IMR-90 (cell line): ENCODE data around the gene ASB4. TPM values are rescaled to one million over a fixed set of nuclear protein-coding genes. Genes with fewer than 3 reads are reported as not detected.

ENCODE experiments used
- ATAC-seq: fragments of 200-7000 bp; cut with Tn5 transposase; 2 replicates; pipeline ENCODE4 v1.9.1; 2020; ENCODE audit warnings: low read depth, mild to moderate bottlenecking, moderate library complexity
- BruUV-seq: library from RNA; stranded (reverse); fragments of 400-500 nt; replicated peaks from 2 replicates; lab custom pipeline; 2021; lab: Mats Ljungman, UMichigan
- CTCF ChIA-PET: fragments of 300-600 bp; formaldehyde crosslinking; extraction: SDS; loops from one replicate; lab custom pipeline; 2021; ENCODE audit warnings: antibody characterized with exemption; lab: Yijun Ruan, JAX
- POLR2A ChIA-PET: fragments of 300-600 bp; sonication (Branson Sonifier 250); formaldehyde crosslinking; loops from one replicate; lab custom pipeline; 2022; ENCODE audit warnings: antibody characterized with exemption; ENCODE audit not compliant: unreplicated experiment; lab: Charles Lee
- DNase-seq: peaks from one replicate; pipeline ENCODE4 v3.0.0; 2013
- H2AFZ ChIP-seq: replicated peaks from 2 replicates; pipeline ENCODE3; 2013; ENCODE audit warnings: low read length, mild to moderate bottlenecking; ENCODE audit not compliant: poor library complexity
- H2AK5ac ChIP-seq: 2 replicates; pipeline ENCODE4 v1.6.1; 2013; ENCODE audit warnings: low read depth, low read length, inconsistent platforms
- H2AK9ac ChIP-seq: replicated peaks from 2 replicates; pipeline ENCODE3; 2013; ENCODE audit warnings: mild to moderate bottlenecking, low read depth, low read length, moderate library complexity; ENCODE audit not compliant: poor library complexity
- H2BK120ac ChIP-seq: 2 replicates; pipeline ENCODE4 v1.6.1; 2013; ENCODE audit warnings: low read depth, low read length, inconsistent platforms
- H2BK15ac ChIP-seq: 3 replicates; pipeline ENCODE4 v1.6.1; 2013; ENCODE audit warnings: low read depth, low read length, inconsistent platforms
- H2BK20ac ChIP-seq: 2 replicates; pipeline ENCODE4 v1.6.1; 2013; ENCODE audit warnings: low read depth, mild to moderate bottlenecking, inconsistent platforms, low read length, moderate library complexity
- H2BK5ac ChIP-seq: 2 replicates; pipeline ENCODE4 v1.6.1; 2013; ENCODE audit warnings: mild to moderate bottlenecking, low read depth, low read length, inconsistent platforms; ENCODE audit not compliant: poor library complexity, severe bottlenecking
- H3K14ac ChIP-seq: replicated peaks from 2 replicates; pipeline ENCODE4 v1.6.1; 2013; ENCODE audit warnings: low read depth, low read length, inconsistent platforms
- H3K18ac ChIP-seq: 2 replicates; pipeline ENCODE4 v1.6.1; 2013; ENCODE audit warnings: low read depth, low read length, control low read depth
- H3K23ac ChIP-seq: 2 replicates; pipeline ENCODE4 v1.6.1; 2013; ENCODE audit warnings: low read depth, low read length, inconsistent platforms
- H3K27ac ChIP-seq: 2 replicates; pipeline ENCODE4 v1.5.1; 2013; ENCODE audit warnings: mild to moderate bottlenecking, control low read depth, low read length; ENCODE audit not compliant: insufficient read depth
- H3K27me3 ChIP-seq: 2 replicates; pipeline ENCODE4 v1.6.1; 2013; ENCODE audit warnings: low read length; ENCODE audit not compliant: control insufficient read depth, insufficient read depth
- H3K36me3 ChIP-seq: 2 replicates; pipeline ENCODE4 v1.6.1; 2013; ENCODE audit warnings: low read length, mixed read lengths; ENCODE audit not compliant: control insufficient read depth, insufficient read depth
- H3K4ac ChIP-seq: 2 replicates; pipeline ENCODE4 v1.6.1; 2013; ENCODE audit warnings: low read depth, low read length, inconsistent platforms
- H3K4me1 ChIP-seq: 2 replicates; pipeline ENCODE4 v1.6.1; 2013; ENCODE audit warnings: low read length, mixed read lengths; ENCODE audit not compliant: control insufficient read depth, insufficient read depth
- H3K4me2 ChIP-seq: 2 replicates; pipeline ENCODE4 v1.6.1; 2013; ENCODE audit warnings: low read depth, mild to moderate bottlenecking, control low read depth, low read length, moderate library complexity
- H3K4me3 ChIP-seq: 2 replicates; pipeline ENCODE4 v1.5.1; 2013; ENCODE audit warnings: low read depth, mild to moderate bottlenecking, control low read depth, low read length, moderate library complexity; ENCODE audit not compliant: insufficient read depth
- H3K56ac ChIP-seq: 2 replicates; pipeline ENCODE4 v1.6.1; 2013; ENCODE audit warnings: low read length, inconsistent platforms; ENCODE audit not compliant: insufficient read depth; ENCODE audit errors: extremely low read depth
- H3K79me1 ChIP-seq, 2 experiments: 2 replicates each; pipeline ENCODE4 v1.6.1; 2013; ENCODE audit warnings: low read length in 2 of 2, inconsistent platforms in 1 of 2, low read depth in 1 of 2
- H3K9ac ChIP-seq: 2 replicates; pipeline ENCODE4 v1.6.1; 2013; ENCODE audit warnings: low read depth, low read length, control low read depth
- H3K9me1 ChIP-seq: 2 replicates; pipeline ENCODE4 v1.6.1; 2013; ENCODE audit warnings: low read length, inconsistent platforms; ENCODE audit not compliant: insufficient read depth
- H3K9me3 ChIP-seq: 2 replicates; pipeline ENCODE4 v1.6.1; 2013; ENCODE audit warnings: low read length; ENCODE audit not compliant: control insufficient read depth, insufficient read depth
- H4K20me1 ChIP-seq: 2 replicates; pipeline ENCODE4 v1.6.1; 2013; ENCODE audit warnings: low read length, inconsistent platforms; ENCODE audit not compliant: insufficient read depth
- H4K5ac ChIP-seq: 2 replicates; pipeline ENCODE4 v1.6.1; 2013; ENCODE audit warnings: mild to moderate bottlenecking, low read depth, low read length, control low read depth
- H4K8ac ChIP-seq, 2 experiments: 2 replicates each; pipeline ENCODE4 v1.6.1; 2013; ENCODE audit warnings: low read depth in 2 of 2, low read length in 2 of 2, control low read depth in 1 of 2, inconsistent platforms in 1 of 2
- H4K91ac ChIP-seq: 2 replicates; pipeline ENCODE4 v1.6.1; 2013; ENCODE audit warnings: low read depth, low read length, inconsistent platforms; ENCODE audit not compliant: insufficient read depth
- BHLHE40 ChIP-seq: fragments of 150-350 bp; IDR thresholded peaks from 2 replicates; pipeline ENCODE4 v1.6.1; 2016; ENCODE audit warnings: mild to moderate bottlenecking, low read depth, low read length
- CHD1 ChIP-seq: IDR thresholded peaks from 2 replicates; pipeline ENCODE4 v1.6.1; 2012; ENCODE audit warnings: low read depth, low read length, improper control_type of control experiment
- CTCF ChIP-seq: conservative IDR thresholded peaks from 2 replicates; pipeline ENCODE4 v1.5.1; 2012; ENCODE audit warnings: mild to moderate bottlenecking, low read depth, low read length, improper control_type of control experiment
- ELK1 ChIP-seq: fragments of 150-350 bp; IDR thresholded peaks from 2 replicates; pipeline ENCODE4 v1.6.1; 2016; ENCODE audit warnings: low read depth, mild to moderate bottlenecking, low read length, moderate library complexity, borderline replicate concordance
- FOS ChIP-seq: fragments of 150-350 bp; IDR thresholded peaks from 2 replicates; pipeline ENCODE4 v1.6.1; 2016; ENCODE audit warnings: low read depth, low read length
- MAFK ChIP-seq: IDR thresholded peaks from 2 replicates; pipeline ENCODE4 v1.6.1; 2012; ENCODE audit warnings: low read depth, low read length, improper control_type of control experiment
- MAZ ChIP-seq: IDR thresholded peaks from 2 replicates; pipeline ENCODE4 v1.6.1; 2012; ENCODE audit warnings: low read depth, mild to moderate bottlenecking, low read length, improper control_type of control experiment, moderate library complexity, borderline replicate concordance
- NFE2L2 ChIP-seq: fragments of 150-350 bp; IDR thresholded peaks from 2 replicates; pipeline ENCODE4 v1.6.1; 2016; ENCODE audit warnings: low read depth, mild to moderate bottlenecking, low read length
- POLR2A ChIP-seq: IDR thresholded peaks from 2 replicates; pipeline ENCODE4 v1.6.1; 2012; ENCODE audit warnings: mild to moderate bottlenecking, low read depth, low read length
- RCOR1 ChIP-seq: IDR thresholded peaks from 2 replicates; pipeline ENCODE4 v1.6.1; 2012; ENCODE audit warnings: mild to moderate bottlenecking, low read length, improper control_type of control experiment; ENCODE audit not compliant: insufficient replicate concordance
- RFX5 ChIP-seq: IDR thresholded peaks from 2 replicates; pipeline ENCODE4 v1.8.0; 2012; ENCODE audit warnings: low read depth, mild to moderate bottlenecking, low read length, moderate library complexity
- SMC3 ChIP-seq: fragments of 150-350 bp; IDR thresholded peaks from 2 replicates; pipeline ENCODE4 v1.6.1; 2016; ENCODE audit warnings: low read depth, mild to moderate bottlenecking, antibody characterized with exemption, low read length, moderate library complexity
- USF2 ChIP-seq: fragments of 150-350 bp; IDR thresholded peaks from 2 replicates; pipeline ENCODE4 v1.6.1; 2017; ENCODE audit warnings: mild to moderate bottlenecking, antibody characterized with exemption, low read length, low read depth
- WGBS, 2 experiments: methylation state at CpG; one replicate each; pipeline versions ENCODE4 v1.1.5 to v1.1.7; 2013; ENCODE audit warnings: missing lambda C conversion rate in 2 of 2; ENCODE audit not compliant: insufficient read length in 1 of 2; ENCODE audit errors: extremely low coverage in 2 of 2; 5-methylcytosine and 5-hydroxymethylcytosine counted together
- dilution Hi-C: fragments of 300-500 bp; cut with HindIII; formaldehyde crosslinking; loops from one replicate; pipeline ENCODE4 v1.14.3; 2018; ENCODE audit warnings: low sequenced_read_pairs; ENCODE audit not compliant: unreplicated experiment
- in situ Hi-C: fragments of 300-500 bp; cut with MboI; formaldehyde crosslinking; loops from 3 replicates; pipeline ENCODE4 v1.14.3; 2019; ENCODE audit warnings: low sequenced_read_pairs, inconsistent platforms, mixed read lengths
- intact Hi-C: fragments of 100-400 bp; cut with micrococcal nuclease; formaldehyde crosslinking; loops from 2 replicates; pipeline ENCODE4 v1.10.0; 2022
- polyA plus RNA-seq, 3 experiments: library from polyadenylated mRNA; depleted of rRNA; stranded (reverse); fragments of >200 nt; gene quantifications; 2 replicates each; pipeline ENCODE4 v1.2.3, GENCODE V29; 2012; ENCODE audit warnings: low replicate concordance in 1 of 3
- total RNA-seq: library from RNA; depleted of rRNA; stranded (reverse); fragments of >200 nt; gene quantifications from 2 replicates; pipeline ENCODE4 v1.2.3, GENCODE V29; 2012

Gene ASB4
- total and polyA plus RNA-seq, 2 of the 4 experiments (the other 2 are of a cell fraction) = not detected

- Histone ChIP-seq H3K18ac (no peak overlapping the region), H3K27me3 (peaks cover 7% of the 10 kb centered on the region), H4K8ac (no peak overlapping the region), H4K20me1 (no peaks in the 10 kb centered on the region), H2BK120ac (no peak overlapping the region), H3K4ac (no peak overlapping the region), H2AK5ac (no peak overlapping the region), H3K4me3 (no peak overlapping the region), H3K79me1 (no peaks in the 10 kb centered on the region), H2BK15ac (no peak overlapping the region), H4K5ac (no peak overlapping the region), H3K36me3 (no peaks in the 10 kb centered on the region), H3K23ac (no peak overlapping the region), H3K9ac (no peak overlapping the region), H3K27ac (no peak overlapping the region), H3K4me2 (no peak overlapping the region), H2BK5ac (no peak overlapping the region), H3K14ac (no peak overlapping the region), H3K9me3 (no peaks in the 10 kb centered on the region), H2BK20ac (no peak overlapping the region), H3K9me1 (no peaks in the 10 kb centered on the region), H4K91ac (no peak overlapping the region), H2AK9ac (no peak overlapping the region), H3K56ac (no peak overlapping the region), H2AFZ (no peak overlapping the region), H3K4me1 (no peaks in the 10 kb centered on the region)
- TF ChIP-seq BHLHE40 (no peak), FOS (no peak), ELK1 (no peak), RCOR1 (no peak), MAFK (no peak), POLR2A (no peak), CTCF (no peak), CHD1 (no peak), SMC3 (no peak), USF2 (no peak), NFE2L2 (no peak), MAZ (no peak), RFX5 (no peak)
- ATAC-seq (no peak), DNase-seq (no peak)
- no TSS peak for BruUV-seq
- ChIA-PET POLR2A (no interaction called here), CTCF (interaction anchor here (0.6 to 9.9 kb wide), 3 partner anchors 180 to 363 kb away, joined by 3 to 111 read pairs (median 4); no protein-coding TSS in a partner anchor)
- WGBS, 2 experiments = no CpG with 5 or more reads among the region's 2 CpGs
- dilution Hi-C loops = loop anchor here (25.0 kb wide), 1 partner anchor 179 kb away; no protein-coding TSS in a partner anchor
- intact Hi-C loops = no loop called here
- in situ Hi-C loops = no loop called here
Measured at GRCh38 chr7:95508780-95509179, 23.0 kb downstream of the ASB4 start.
